Neural progenitor cell (in vitro differentiated cells): ENCODE results near the gene RDH11. TPM values are rescaled to one million over a fixed set of nuclear protein-coding genes. Genes with fewer than 3 reads are reported as not detected.
"Not testable (repeated sequence)": the region's sequence is repeated elsewhere in the genome, so short reads cannot be mapped to it uniquely, and the experiment has no call there.

Experiments
- DNase-seq: peaks from one replicate; pipeline ENCODE4 v3.0.0-alpha.2; 2016; ENCODE audit warnings: low spot score
- H2AFZ ChIP-seq: fragments of 200-600 bp; sonication (generic); replicated peaks from 2 replicates; pipeline ENCODE4 v1.6.1; 2016; ENCODE audit warnings: antibody characterized with exemption
- H3F3A ChIP-seq: fragments of 200-600 bp; sonication (generic); 2 replicates; pipeline ENCODE4 v1.6.1; 2016; ENCODE audit warnings: antibody characterized with exemption, low read depth
- H3K27ac ChIP-seq: fragments of 200-600 bp; sonication (generic); 2 replicates; pipeline ENCODE4 v1.5.1; 2016; ENCODE audit warnings: mild to moderate bottlenecking
- H3K27me3 ChIP-seq: fragments of 200-600 bp; sonication (generic); 2 replicates; pipeline ENCODE4 v1.6.1; 2016; ENCODE audit warnings: mild to moderate bottlenecking, moderate library complexity
- H3K36me3 ChIP-seq: fragments of 200-600 bp; sonication (generic); 2 replicates; pipeline ENCODE4 v1.5.1; 2016
- H3K4me1 ChIP-seq: fragments of 200-600 bp; sonication (generic); 2 replicates; pipeline ENCODE4 v1.6.1; 2016; ENCODE audit warnings: mixed run types
- H3K4me2 ChIP-seq: fragments of 200-600 bp; sonication (generic); 2 replicates; pipeline ENCODE4 v1.6.1; 2016
- H3K4me3 ChIP-seq: fragments of 200-600 bp; sonication (generic); 2 replicates; pipeline ENCODE4 v1.5.1; 2016
- H3K79me2 ChIP-seq: fragments of 200-600 bp; sonication (generic); 2 replicates; pipeline ENCODE4 v1.6.1; 2016; ENCODE audit warnings: low read depth
- H3K9ac ChIP-seq: fragments of 200-600 bp; sonication (generic); 2 replicates; pipeline ENCODE4 v1.6.1; 2016
- H3K9me3 ChIP-seq: fragments of 200-600 bp; sonication (generic); 2 replicates; pipeline ENCODE4 v1.5.1; 2016; ENCODE audit warnings: low read depth
- H4K20me1 ChIP-seq: fragments of 200-600 bp; sonication (generic); 2 replicates; pipeline ENCODE4 v1.6.1; 2016; ENCODE audit warnings: low read depth
- H3K27ac Mint-ChIP-seq: 3 replicates; pipeline ENCODE4 v1.8.0; 2021; ENCODE audit warnings: mixed read lengths
- H3K27me3 Mint-ChIP-seq: 2 replicates; pipeline ENCODE4 v1.8.0; 2022; ENCODE audit warnings: low read depth, mild to moderate bottlenecking, inconsistent platforms, moderate library complexity, mixed read lengths; ENCODE audit not compliant: insufficient read depth
- H3K36me3 Mint-ChIP-seq: 3 replicates; pipeline ENCODE4 v1.8.0; 2021; ENCODE audit warnings: mixed read lengths
- H3K4me1 Mint-ChIP-seq: 3 replicates; pipeline ENCODE4 v1.8.0; 2021; ENCODE audit warnings: mixed read lengths
- H3K4me3 Mint-ChIP-seq: 3 replicates; pipeline ENCODE4 v1.8.0; 2021; ENCODE audit warnings: mild to moderate bottlenecking, moderate library complexity, mixed read lengths
- H3K9me3 Mint-ChIP-seq: 3 replicates; pipeline ENCODE4 v1.8.0; 2020; ENCODE audit warnings: mixed read lengths
- EZH2 ChIP-seq: fragments of 200-600 bp; sonication (generic); IDR thresholded peaks from 2 replicates; pipeline ENCODE4 v1.6.1; 2017; ENCODE audit warnings: antibody characterized with exemption, mild to moderate bottlenecking, moderate library complexity
- EZH2phosphoT487 ChIP-seq: fragments of 200-600 bp; sonication (generic); IDR thresholded peaks from 2 replicates; pipeline ENCODE4 v1.6.1; 2017; ENCODE audit warnings: antibody characterized with exemption
- total RNA-seq: library from RNA; depleted of rRNA; stranded (reverse); fragments of >200 nt; gene quantifications from 2 replicates; pipeline ENCODE4 v1.2.3, GENCODE V29; 2015; ENCODE audit warnings: low replicate concordance
- TF ChIP-seq, protein P1 (sequence below): fragments of 200-600 bp; sonication (generic); IDR thresholded peaks from 2 replicates; pipeline ENCODE4 v1.5.1; 2017; ENCODE audit warnings: antibody characterized with exemption, mild to moderate bottlenecking

RDH11 gene
- total RNA-seq, 1 donor from 2014 or later = 90.6 TPM

DNA sequence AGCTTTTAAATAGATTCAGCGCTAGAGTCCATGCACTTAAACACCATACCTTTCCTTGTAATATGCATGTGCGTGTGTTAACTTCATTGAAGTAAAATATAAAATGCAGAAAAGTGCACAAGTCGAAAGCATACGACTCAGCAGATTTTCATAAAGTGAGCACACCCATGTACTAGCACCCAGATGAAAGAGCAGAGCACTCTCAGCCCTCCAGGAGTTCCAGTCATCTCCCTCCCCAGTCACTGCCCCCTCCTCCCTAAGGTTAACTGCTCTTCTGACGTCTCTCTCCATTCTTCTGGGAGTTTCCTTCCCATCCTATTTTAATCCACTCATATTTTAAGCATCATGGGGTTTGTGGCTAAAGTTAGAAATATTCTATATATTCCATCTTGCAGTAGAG is 26.3 kb upstream of the RDH11 start:
- Mint-ChIP-seq H3K4me3 (no peak overlapping the region), H3K9me3 (no peaks in the 10 kb centered on the region), H3K27me3 (no peaks in the 10 kb centered on the region), H3K4me1 (no peaks in the 10 kb centered on the region), H3K27ac (no peak overlapping the region), H3K36me3 (no peaks in the 10 kb centered on the region)
- no peaks in the 10 kb centered on the region for H3K4me1 ChIP-seq
- H3K4me3 ChIP-seq = no peak overlapping the region
- no peaks in the 10 kb centered on the region for H3K79me2 ChIP-seq
- peak overlapping the region; percentile 14 for H2AFZ ChIP-seq
- H3K36me3 ChIP-seq = no peaks in the 10 kb centered on the region
- H3K27me3 ChIP-seq = peaks cover 10% of the 10 kb centered on the region
- H3K27ac ChIP-seq = no peak overlapping the region
- TF ChIP-seq EZH2 = no peak
- TF ChIP-seq EZH2phosphoT487 = no peak
- no peaks in the 10 kb centered on the region for H3F3A ChIP-seq
- H3K9ac ChIP-seq = no peak overlapping the region
- no peaks in the 10 kb centered on the region for H4K20me1 ChIP-seq
- H3K9me3 ChIP-seq = no peaks in the 10 kb centered on the region
- peak overlapping the region; percentile 57 for H3K4me2 ChIP-seq
- no peak for DNase-seq

- H3K4me1 Mint-ChIP-seq = no peaks in the 10 kb centered on the region
- peaks cover 10% of the 10 kb centered on the region for H3K27me3 ChIP-seq
Measured at GRCh38 chr14:67719866-67720265, 24.3 kb upstream of the RDH11 start.

GRCh38 chr14:67719385-67719784 is 23.8 kb upstream of the RDH11 start:
- H3K27ac ChIP-seq, H3K4me3 Mint-ChIP-seq, H3K36me3 Mint-ChIP-seq, H3K4me1 Mint-ChIP-seq, H3K9me3 Mint-ChIP-seq, H3K27me3 Mint-ChIP-seq, H3K79me2 ChIP-seq, H3K9ac ChIP-seq, H3K4me2 ChIP-seq, H3K4me3 ChIP-seq, H4K20me1 ChIP-seq, H3K27me3 ChIP-seq, H3K9me3 ChIP-seq, DNase-seq, H3K4me1 ChIP-seq, H3K36me3 ChIP-seq, H2AFZ ChIP-seq, H3F3A ChIP-seq, H3K27ac Mint-ChIP-seq: not testable (repeated sequence)

More at GRCh38 chr14:67719866-67720265, 24.3 kb upstream of the RDH11 start:
- no peak for TF ChIP-seq EZH2phosphoT487
- TF ChIP-seq EZH2 = no peak
- TF ChIP-seq, protein P1, sequence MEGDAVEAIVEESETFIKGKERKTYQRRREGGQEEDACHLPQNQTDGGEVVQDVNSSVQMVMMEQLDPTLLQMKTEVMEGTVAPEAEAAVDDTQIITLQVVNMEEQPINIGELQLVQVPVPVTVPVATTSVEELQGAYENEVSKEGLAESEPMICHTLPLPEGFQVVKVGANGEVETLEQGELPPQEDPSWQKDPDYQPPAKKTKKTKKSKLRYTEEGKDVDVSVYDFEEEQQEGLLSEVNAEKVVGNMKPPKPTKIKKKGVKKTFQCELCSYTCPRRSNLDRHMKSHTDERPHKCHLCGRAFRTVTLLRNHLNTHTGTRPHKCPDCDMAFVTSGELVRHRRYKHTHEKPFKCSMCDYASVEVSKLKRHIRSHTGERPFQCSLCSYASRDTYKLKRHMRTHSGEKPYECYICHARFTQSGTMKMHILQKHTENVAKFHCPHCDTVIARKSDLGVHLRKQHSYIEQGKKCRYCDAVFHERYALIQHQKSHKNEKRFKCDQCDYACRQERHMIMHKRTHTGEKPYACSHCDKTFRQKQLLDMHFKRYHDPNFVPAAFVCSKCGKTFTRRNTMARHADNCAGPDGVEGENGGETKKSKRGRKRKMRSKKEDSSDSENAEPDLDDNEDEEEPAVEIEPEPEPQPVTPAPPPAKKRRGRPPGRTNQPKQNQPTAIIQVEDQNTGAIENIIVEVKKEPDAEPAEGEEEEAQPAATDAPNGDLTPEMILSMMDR = no peak
- H3K36me3 Mint-ChIP-seq = no peaks in the 10 kb centered on the region
- no peaks in the 10 kb centered on the region for H4K20me1 ChIP-seq
- H3K4me3 ChIP-seq = no peak overlapping the region
- no peaks in the 10 kb centered on the region for H3K9me3 ChIP-seq
- no peaks in the 10 kb centered on the region for H3K4me1 ChIP-seq
- H3K9me3 Mint-ChIP-seq = no peaks in the 10 kb centered on the region
- no peaks in the 10 kb centered on the region for H3K36me3 ChIP-seq
- no peak overlapping the region for H3K9ac ChIP-seq
- no peak overlapping the region for H3K27ac Mint-ChIP-seq
- H3K27me3 Mint-ChIP-seq = no peaks in the 10 kb centered on the region
- no peak overlapping the region for H3K27ac ChIP-seq
- H3K4me2 ChIP-seq = no peak overlapping the region
- no peak for DNase-seq
- H3F3A ChIP-seq = no peaks in the 10 kb centered on the region
- no peaks in the 10 kb centered on the region for H3K79me2 ChIP-seq
- no peak overlapping the region for H3K4me3 Mint-ChIP-seq
- no peak overlapping the region for H2AFZ ChIP-seq

GRCh38 chr14:67718265-67718664 is 22.7 kb upstream of the RDH11 start:
- Histone ChIP-seq H3K79me2 (no peaks in the 10 kb centered on the region), H2AFZ (no peak overlapping the region), H3K4me1 (no peaks in the 10 kb centered on the region), H3K9me3 (no peaks in the 10 kb centered on the region), H4K20me1 (no peaks in the 10 kb centered on the region), H3K27me3 (peaks cover 10% of the 10 kb centered on the region), H3K4me2 (no peak overlapping the region), H3K27ac (no peak overlapping the region), H3K36me3 (no peaks in the 10 kb centered on the region), H3K9ac (no peak overlapping the region), H3K4me3 (no peak overlapping the region), H3F3A (no peaks in the 10 kb centered on the region)
- no peak overlapping the region for H3K4me3 Mint-ChIP-seq
- H3K4me1 Mint-ChIP-seq = no peaks in the 10 kb centered on the region
- H3K36me3 Mint-ChIP-seq = no peaks in the 10 kb centered on the region
- no peak for TF ChIP-seq EZH2
- TF ChIP-seq EZH2phosphoT487 = no peak
- TF ChIP-seq, protein P1 = no peak
- no peak overlapping the region for H3K27ac Mint-ChIP-seq
- no peak for DNase-seq
- peaks cover 5% of the 10 kb centered on the region for H3K9me3 Mint-ChIP-seq
- peaks cover 3% of the 10 kb centered on the region for H3K27me3 Mint-ChIP-seq
